Activated T-cell treated with anti-CD3 and anti-CD28 coated beads for 4 hours (primary cell): ENCODE results near the gene FAM13B.

Experiments used
- DNase-seq: peaks from one replicate; pipeline ENCODE4 v3.0.0-alpha.2; 2020

The FAM13B gene

GRCh38 chr5:137890845-137891244 lies 142.0 kb downstream of the FAM13B start:
- DNase-seq = no peak

DNA sequence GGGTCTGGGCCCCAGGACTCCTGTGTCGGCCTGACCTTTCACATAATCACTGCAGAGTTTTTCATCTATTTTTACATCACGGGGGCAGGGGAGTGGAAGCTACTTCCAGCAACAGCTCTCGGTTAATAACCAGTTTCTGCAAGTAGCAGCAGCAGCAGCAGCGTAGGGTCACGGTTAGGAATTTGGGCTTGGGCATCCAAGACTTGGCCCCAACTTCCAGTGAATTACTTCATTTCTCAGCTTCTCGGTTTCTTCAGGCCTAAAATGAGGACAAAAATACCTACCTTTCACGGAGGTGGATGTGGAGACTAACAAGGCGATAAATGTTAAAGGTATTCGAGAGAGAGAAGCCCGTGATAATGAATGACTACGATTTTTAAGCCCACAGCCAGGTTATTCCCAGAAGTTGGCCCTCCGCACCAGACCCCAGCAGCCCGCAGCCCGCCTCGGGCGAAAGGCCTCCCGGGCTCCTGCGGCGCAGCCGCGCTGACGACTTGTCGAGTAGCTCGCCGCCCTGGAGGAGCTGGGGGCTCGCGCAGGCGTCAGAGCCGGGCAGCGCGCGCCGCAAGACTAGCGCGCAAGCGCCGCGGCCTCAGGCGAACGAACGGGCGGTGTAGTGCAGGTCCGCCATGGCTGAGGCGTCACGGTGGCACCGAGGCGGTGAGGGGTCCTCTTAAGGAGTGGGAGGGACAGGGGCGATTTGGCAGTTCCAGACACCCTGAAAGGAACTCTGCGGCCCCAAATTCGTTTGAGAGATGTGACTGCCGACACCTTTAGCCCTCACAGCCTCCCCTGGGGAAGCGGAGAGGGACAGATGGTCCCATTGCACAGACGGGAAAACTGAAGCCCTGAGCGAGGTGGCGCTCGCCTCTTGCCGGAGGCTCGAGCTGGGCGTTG lies 143.8 kb downstream of the FAM13B start, which contains the start of gene PKD2L2:
TSS of gene PKD2L2 (plus strand) at position 595 of the 897 bp plus-strand sequence. CDS start at position 630, 35 bp downstream.
- DNase-seq = peak; percentile 66

- no peak for DNase-seq
These were observed 144.4 kb downstream of the FAM13B start for GRCh38 chr5:137888466-137888862.
